ENCODE results near the gene GALNT1.

Gene GALNT1

GRCh38 chr18:35713545-35713944 is 132.0 kb downstream of the GALNT1 start:
- Mint-ChIP-seq H3K36me3 (ENCODE audit: low read depth) (peaks cover 85% of the 10 kb centered on the region), H3K27me3 (ENCODE audit: low read depth, poor library complexity) (no peaks in the 10 kb centered on the region), H3K9me3 (peaks cover 40% of the 10 kb centered on the region), H3K4me1 (peaks cover 6% of the 10 kb centered on the region), H3K27ac (no peak overlapping the region), H3K4me3 (no peak overlapping the region)
- DNase-seq: no peak
- TF ChIP-seq CTCF (IDR thresholded peaks at IDR 0.05): no peak

GRCh38 chr18:35714539-35714938 is 133.0 kb downstream of the GALNT1 start:
- DNase-seq: no peak
- Mint-ChIP-seq H3K27ac (no peak overlapping the region), H3K4me3 (no peak overlapping the region), H3K4me1 (peaks cover 6% of the 10 kb centered on the region), H3K9me3 (peaks cover 49% of the 10 kb centered on the region), H3K27me3 (ENCODE audit: low read depth, poor library complexity) (no peaks in the 10 kb centered on the region), H3K36me3 (ENCODE audit: low read depth) (peaks cover 87% of the 10 kb centered on the region)
- no peak for TF ChIP-seq CTCF (IDR thresholded peaks at IDR 0.05)

- peaks cover 53% of the 10 kb centered on the region for H3K9me3 Mint-ChIP-seq
- no peak for DNase-seq
- no peak overlapping the region for H3K4me3 Mint-ChIP-seq
- peaks cover 6% of the 10 kb centered on the region for H3K4me1 Mint-ChIP-seq
- H3K27me3 Mint-ChIP-seq (ENCODE audit: low read depth, poor library complexity): no peaks in the 10 kb centered on the region
- no peak for TF ChIP-seq CTCF (IDR thresholded peaks at IDR 0.05)
- H3K27ac Mint-ChIP-seq: no peak overlapping the region
- H3K36me3 Mint-ChIP-seq (ENCODE audit: low read depth): peaks cover 82% of the 10 kb centered on the region
Measured at GRCh38 chr18:35715139-35715538, 133.6 kb downstream of the GALNT1 start.

DNA sequence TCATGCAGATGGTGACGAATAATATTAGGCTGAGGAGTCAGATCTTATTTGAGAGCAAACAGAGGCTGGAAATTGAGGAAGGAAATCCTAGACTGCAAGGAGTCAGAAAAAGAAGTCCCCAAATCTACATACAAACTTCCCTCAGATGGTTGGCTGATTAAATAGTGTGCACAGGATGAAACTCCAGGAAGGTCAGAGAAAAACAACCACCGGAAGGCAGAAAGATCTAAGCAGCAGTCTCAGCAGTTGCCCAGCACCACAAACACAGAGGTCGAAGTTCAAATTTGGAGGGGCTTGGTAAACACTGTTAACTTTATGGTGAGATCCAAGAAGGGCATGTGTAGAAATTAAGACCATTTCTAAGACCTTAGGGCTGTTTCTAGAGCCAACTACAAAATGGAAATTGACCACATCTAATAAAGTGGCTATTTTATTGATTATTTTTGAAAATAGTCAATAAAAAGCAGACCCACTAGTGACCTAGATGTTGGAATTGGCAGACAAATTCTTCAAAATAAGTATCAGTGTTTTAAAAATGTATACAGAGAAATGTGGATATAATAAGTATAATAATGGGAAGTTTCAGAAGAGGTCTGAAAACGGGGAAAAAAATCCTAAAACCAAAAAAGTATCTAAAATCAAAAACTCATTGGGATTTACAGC is 134.8 kb downstream of the GALNT1 start:
- peaks cover 74% of the 10 kb centered on the region for H3K36me3 Mint-ChIP-seq (ENCODE audit: low read depth)
- H3K27me3 Mint-ChIP-seq (ENCODE audit: low read depth, poor library complexity): no peaks in the 10 kb centered on the region
- no peak for TF ChIP-seq CTCF (IDR thresholded peaks at IDR 0.05)
- H3K27ac Mint-ChIP-seq: peak overlapping the region; percentile 90
- DNase-seq: no peak
- peaks cover 6% of the 10 kb centered on the region for H3K4me1 Mint-ChIP-seq
- H3K9me3 Mint-ChIP-seq: peaks cover 61% of the 10 kb centered on the region
- H3K4me3 Mint-ChIP-seq: no peak overlapping the region

GRCh38 chr18:35717182-35717581 is 135.6 kb downstream of the GALNT1 start:
- no peak overlapping the region for H3K4me3 Mint-ChIP-seq
- no peaks in the 10 kb centered on the region for H3K27me3 Mint-ChIP-seq (ENCODE audit: low read depth, poor library complexity)
- no peak overlapping the region for H3K27ac Mint-ChIP-seq
- H3K36me3 Mint-ChIP-seq (ENCODE audit: low read depth): peaks cover 65% of the 10 kb centered on the region
- H3K4me1 Mint-ChIP-seq: peaks cover 6% of the 10 kb centered on the region
- peaks cover 61% of the 10 kb centered on the region for H3K9me3 Mint-ChIP-seq
- TF ChIP-seq CTCF (IDR thresholded peaks at IDR 0.05): no peak
- DNase-seq: no peak

GRCh38 chr18:35721431-35722081 is 140.0 kb downstream of the GALNT1 start:
- no peaks in the 10 kb centered on the region for H3K27me3 Mint-ChIP-seq (ENCODE audit: low read depth, poor library complexity)
- no peak overlapping the region for H3K27ac Mint-ChIP-seq
- no peak overlapping the region for H3K4me3 Mint-ChIP-seq
- DNase-seq: no peak
- peaks cover 73% of the 10 kb centered on the region for H3K9me3 Mint-ChIP-seq
- H3K36me3 Mint-ChIP-seq (ENCODE audit: low read depth): peaks cover 22% of the 10 kb centered on the region
- no peaks in the 10 kb centered on the region for H3K4me1 Mint-ChIP-seq
- no peak for TF ChIP-seq CTCF (IDR thresholded peaks at IDR 0.05)

Data from nephron progenitor cell (in vitro differentiated cells).